Skeletal muscle cell (primary cell): ENCODE measurements around the gene NR4A3.
A peak's percentile ranks its signal among the peaks of the same experiment; 100 is the strongest.

Experiments
- DNase-seq: peaks from one replicate; pipeline ENCODE4 v3.0.0-alpha.2; 2010; ENCODE audit warnings: low read depth
- H3K4me3 ChIP-seq: 2 replicates; pipeline ENCODE4 v1.5.1; 2011; ENCODE audit warnings: low read depth, mild to moderate bottlenecking, control low read depth, low read length, moderate library complexity

NR4A3 gene

DNA sequence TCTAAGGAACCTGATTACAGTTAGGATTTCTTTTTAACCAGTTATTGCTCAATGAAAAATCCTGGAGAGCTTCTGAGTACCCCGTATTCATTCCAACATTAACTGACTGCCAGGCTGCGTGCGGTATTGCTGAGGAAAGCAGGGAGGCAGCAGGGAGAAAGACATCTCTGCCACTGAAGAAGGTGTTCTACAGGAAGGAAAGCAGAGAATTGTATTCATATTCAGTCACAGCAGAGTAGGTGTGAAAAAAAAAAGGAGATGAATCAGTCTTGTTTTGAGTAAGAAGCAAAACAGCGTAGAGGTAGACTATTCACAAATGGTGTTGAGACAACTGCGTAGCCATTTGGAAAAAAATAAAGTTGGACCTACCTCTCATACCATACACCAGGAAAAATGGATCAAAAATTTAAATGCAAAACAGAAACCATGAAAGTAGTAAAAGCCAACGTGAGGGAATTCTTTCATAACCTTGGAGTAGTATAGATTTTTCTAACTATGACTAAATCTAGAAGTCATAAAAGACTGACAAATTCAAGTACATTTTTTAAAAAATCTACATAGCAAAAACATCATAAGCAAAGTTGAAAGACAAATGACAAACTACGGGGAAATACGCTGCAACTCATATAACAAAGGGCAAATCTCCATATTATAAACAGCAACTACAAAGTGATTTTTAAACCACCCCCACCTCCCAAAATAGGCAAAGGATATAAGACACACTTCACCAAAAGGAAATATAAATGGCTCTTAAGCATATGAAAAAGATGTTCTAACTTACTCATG, 9.9 kb upstream of the NR4A3 start:
- no peak for DNase-seq
- H3K4me3 ChIP-seq = no peak overlapping the region

DNA sequence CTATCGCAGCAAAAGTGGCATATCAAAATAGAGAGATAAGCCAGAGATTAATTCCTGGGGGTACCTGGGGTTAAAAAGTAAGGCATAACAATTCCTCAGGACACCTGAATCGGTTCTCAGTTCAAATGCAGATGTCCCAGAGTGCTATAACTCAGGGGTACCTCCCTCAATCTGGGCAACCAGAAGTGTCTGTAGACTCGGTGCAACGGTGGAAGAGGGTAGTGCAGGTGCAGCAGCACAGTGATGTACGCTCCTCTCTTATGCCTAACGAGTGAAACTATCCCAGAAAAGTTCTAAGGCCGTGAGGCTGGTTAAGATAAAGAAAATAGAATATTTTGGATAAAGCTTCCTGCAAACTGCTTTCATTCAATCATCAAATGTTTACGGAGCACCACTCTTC, 7.9 kb upstream of the NR4A3 start:
- no peak for DNase-seq
- no peak overlapping the region for H3K4me3 ChIP-seq

DNA sequence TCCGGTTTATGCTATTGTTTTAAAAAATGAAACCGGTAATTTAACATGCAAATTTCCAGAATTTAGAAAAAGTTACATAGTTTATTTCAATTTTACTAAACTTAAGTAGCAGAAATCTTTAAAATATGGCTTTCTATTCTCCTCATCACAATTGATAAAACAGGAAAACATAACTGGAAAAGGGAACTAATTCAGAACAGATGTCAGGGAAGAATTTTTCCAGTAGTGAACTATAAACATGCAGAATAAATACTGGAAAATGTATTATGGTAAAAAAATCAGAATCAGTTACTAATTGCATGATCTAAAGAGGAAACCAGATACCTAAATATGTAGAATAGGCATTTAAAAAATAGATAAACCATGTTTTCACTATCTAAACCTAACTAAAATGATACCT, 7.3 kb upstream of the NR4A3 start:
- DNase-seq = no peak
- H3K4me3 ChIP-seq = no peak overlapping the region

DNA sequence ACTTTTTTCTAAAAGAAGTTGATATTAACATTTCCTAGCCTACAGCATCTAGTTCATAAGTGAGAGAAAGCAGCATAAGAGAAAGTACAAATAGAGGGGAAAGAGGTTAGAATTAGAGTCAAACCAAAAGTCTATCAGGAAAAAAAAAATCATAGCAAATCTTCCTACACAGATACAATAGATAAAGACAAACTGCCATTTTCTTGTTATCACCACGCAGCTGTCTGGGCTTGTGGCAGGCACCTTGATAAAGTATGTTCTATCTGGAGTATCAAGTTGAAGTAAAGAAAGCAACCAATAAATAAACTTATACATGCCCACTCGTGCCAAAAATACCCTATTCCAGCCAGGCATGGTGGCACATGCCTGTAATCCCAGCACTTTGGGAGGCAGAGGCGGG, 5.3 kb upstream of the NR4A3 start:
- no peak for DNase-seq
- no peak overlapping the region for H3K4me3 ChIP-seq

DNA sequence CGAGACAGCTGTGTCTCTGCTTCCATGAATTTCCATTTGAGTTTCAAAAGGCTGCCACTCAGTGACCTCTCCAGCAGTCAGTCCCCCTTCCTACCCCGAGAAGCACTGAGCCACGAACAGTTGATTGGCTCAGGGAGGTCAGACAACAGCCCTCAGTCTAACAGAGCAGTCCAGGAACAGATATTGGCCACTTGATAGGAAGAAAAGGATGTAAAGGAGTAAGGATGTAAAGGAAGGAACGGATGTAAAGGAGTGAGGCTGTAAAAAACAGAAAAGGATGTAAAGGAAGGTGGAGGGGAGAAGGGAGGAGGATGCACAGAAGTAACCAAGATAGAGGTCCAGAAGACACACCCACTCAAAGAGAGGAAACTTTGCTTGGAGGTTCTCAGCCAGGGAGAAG, 3.2 kb upstream of the NR4A3 start:
- no peak for DNase-seq
- H3K4me3 ChIP-seq = peak overlapping the region; percentile 73

DNA sequence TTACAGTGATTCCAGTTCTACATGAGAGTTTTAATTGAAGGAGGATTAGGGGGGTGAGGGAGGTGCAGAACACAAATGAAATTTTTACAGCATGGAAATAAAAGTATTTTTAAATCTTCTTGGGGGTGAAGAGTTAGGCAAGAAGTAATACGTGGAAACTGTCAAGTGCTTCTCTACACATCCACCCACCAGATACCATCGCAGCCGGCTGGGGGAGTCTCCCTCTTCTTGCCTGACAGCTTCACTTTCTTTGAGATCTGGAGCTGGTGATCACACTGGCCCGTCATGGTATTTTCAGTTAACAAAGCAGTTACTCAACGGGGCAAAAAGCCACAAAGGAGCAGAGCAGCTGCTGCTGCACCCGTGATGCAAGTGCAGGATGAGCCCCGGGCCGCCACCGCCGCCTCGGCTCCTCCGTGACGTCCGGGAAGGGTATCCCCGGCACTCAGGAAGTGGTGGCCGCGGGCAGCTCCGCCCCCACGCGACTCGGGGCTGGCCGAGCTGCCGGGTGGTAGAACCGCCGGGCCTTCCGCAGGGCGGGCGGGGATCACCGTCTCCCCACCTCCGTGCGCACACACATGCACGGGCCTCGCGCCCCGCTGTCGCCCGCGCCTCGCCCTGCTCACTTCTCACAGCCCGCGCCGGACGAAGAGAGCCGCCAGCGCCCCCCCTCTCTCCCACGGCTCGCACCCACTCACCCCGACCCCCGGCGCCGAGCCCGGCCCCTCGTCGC, 2.4 kb upstream of the NR4A3 start:
- peak overlapping the region; percentile 73 for H3K4me3 ChIP-seq
- DNase-seq = peak; percentile 81

DNA sequence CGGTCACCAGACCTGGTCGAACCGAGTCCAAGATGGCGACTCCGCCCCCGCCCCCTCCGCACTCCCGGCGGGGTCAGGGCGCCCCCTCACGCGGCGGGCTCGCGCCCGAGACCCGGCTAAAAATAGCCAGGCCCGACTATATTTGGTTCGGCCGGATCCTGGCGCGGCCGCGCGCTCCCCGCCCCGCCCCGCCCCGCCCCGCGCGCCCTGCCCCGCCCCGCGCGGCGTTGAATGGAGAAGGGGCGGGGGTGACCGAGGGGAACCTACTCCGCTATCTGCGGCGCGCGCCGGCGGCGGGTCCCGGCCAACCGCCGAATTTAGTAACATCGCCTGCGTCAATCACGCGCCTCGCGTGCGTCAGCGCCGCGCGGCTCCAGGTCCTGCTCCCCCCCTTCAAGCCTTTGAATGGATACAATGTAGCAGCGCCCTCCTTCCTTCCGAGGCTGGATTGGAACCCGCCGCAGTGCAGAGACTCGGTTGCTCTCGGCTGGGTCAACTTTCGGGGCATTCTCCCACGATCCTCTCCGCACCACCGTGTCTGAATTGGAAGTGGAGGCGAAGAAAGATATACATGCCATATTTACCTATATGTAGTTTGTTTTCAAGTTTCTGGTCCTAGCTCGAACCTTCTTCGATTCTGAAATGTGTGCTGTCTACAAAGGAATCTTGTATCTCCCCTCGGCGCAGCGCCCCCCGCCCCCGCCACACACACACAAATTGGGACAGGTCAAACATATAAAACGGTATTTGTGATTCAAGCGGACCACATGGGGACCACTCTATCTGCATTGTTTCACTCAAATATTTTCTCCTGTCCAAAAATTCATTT, 1.6 kb upstream of the NR4A3 start:
- peak overlapping the region; percentile 73 for H3K4me3 ChIP-seq
- DNase-seq = peak; percentile 87

DNA sequence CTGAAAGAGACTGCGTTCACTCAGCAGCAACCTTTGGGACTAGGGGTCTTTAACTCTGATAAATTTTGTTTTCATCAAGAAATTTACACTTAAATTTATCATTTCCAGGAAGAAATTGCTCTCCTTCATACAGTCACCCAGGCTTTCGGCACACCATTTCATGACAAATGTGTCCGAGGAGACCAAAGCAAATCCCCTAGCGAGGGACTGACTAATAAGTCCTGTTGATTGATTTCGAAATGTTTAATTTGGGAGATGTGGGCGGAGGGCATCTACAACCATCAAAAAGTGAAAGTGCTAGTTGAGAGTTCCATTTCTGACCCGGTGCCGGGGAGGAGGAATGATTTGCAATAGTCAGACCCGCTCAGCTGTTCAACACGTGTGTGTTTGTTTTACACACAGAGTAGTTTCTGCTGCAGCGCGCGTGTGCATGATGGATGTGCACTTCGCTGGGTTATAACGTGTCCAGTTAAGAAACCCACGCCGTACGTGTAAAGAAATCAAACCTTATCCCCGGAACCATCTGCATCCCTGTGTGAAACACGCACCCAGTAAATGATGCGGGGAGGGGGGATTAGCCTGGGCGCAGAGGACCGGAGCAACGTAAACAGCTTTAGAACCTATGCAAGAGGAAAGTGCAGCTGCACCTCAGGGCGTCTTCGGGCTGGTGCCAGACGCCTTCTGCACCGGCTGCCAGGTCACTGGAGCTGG, 845 bp upstream of the NR4A3 start:
- peak; percentile 61 for DNase-seq
- H3K4me3 ChIP-seq = peak overlapping the region; percentile 73

DNA sequence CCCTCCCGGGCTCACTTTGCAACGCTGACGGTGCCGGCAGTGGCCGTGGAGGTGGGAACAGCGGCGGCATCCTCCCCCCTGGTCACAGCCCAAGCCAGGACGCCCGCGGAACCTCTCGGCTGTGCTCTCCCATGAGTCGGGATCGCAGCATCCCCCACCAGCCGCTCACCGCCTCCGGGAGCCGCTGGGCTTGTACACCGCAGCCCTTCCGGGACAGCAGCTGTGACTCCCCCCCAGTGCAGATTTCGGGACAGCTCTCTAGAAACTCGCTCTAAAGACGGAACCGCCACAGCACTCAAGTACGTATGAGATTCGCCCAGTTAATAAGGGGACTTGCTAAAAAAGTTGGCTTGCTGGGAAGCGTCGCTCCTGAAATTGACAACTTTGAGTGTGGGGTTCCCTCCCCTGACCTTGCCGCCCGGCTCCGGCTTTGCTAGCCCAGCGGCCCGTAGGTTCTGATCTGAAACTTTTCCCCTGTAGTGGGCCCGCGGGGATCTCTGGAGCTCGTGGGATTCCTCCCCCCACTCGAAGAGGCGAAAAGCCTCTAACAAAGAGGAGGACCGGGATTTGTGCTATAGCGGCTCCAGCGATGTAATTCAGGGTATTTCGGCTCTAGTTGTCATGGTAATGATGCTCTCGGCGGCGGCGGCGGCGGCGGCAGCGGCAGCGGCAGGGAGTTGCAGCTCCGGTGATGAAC, 572 bp downstream of the NR4A3 start:
- DNase-seq = no peak
- peak overlapping the region; percentile 73 for H3K4me3 ChIP-seq

DNA sequence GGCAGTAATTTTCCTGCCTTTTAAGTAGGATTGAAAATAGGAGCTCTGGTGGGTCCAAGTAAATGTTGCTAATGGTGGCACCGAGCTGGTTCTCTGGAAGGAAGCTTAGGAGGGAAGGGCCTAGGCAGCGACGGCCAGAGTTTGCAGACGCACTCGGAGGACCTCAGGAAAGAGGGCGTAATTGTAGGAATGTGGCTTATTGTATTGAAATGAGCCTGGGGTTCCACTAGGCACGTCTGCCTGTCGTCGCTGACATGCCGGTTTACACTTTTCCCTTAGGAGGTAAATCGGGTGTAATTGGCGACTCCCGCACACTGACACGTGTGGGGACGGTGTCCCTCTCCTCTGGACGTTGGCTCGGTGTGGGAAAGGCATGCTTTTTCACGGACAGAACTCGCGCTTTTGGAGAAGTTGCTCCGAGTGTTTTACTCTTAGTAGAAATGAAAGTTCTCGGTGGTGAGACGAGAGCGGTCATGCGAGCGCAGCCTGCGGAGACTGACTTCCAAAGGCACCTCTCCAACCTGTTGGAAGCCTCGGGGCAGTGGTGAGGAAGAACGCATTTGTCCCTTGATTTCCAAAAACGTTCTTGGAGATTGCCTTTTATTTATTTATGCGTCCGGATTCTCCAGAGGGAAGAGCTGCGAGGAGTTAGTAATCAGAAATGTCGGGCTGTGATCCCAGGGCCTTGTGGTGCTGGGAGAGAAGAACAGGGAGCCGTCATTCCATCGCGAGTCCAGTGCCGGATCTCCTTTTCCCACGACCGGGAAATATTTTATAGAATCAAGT, 1.3 kb downstream of the NR4A3 start:
- peak overlapping the region; percentile 73 for H3K4me3 ChIP-seq
- no peak for DNase-seq

DNA sequence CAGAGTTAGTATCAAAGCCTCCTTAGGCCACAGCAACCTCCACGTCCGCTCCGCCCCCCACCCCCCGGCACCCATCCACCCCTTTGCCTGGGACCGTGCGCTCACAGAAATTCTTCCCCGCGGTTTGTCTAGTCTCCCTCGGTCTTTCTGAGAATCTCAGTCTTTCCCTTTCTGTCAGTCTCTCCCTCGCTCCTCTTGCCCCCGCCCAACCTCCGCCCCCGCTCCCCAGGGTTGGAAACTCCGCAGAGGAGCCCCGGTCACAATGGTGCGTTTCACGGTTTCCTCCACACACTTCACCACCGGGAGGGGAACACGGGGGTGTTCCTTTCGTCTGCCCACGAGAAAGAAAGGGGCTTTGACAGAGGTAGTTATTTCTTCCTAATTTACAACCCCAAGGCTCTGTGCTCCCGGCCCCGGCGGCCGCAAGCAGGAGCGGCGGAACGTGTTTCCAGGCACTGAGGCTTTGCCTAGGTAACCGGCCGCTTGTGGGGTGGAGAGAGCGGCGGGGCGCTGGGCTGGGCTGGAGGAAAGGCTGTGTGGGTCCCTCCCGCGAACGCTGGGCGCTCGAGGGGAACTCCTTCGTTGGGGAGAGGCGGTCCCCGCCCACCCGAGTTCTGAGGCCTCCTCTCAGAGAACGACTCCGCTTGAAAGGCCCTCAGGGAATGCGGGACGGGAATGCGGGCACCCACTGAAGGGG, 2.1 kb downstream of the NR4A3 start:
- no peak for DNase-seq
- peak overlapping the region; percentile 73 for H3K4me3 ChIP-seq

DNA sequence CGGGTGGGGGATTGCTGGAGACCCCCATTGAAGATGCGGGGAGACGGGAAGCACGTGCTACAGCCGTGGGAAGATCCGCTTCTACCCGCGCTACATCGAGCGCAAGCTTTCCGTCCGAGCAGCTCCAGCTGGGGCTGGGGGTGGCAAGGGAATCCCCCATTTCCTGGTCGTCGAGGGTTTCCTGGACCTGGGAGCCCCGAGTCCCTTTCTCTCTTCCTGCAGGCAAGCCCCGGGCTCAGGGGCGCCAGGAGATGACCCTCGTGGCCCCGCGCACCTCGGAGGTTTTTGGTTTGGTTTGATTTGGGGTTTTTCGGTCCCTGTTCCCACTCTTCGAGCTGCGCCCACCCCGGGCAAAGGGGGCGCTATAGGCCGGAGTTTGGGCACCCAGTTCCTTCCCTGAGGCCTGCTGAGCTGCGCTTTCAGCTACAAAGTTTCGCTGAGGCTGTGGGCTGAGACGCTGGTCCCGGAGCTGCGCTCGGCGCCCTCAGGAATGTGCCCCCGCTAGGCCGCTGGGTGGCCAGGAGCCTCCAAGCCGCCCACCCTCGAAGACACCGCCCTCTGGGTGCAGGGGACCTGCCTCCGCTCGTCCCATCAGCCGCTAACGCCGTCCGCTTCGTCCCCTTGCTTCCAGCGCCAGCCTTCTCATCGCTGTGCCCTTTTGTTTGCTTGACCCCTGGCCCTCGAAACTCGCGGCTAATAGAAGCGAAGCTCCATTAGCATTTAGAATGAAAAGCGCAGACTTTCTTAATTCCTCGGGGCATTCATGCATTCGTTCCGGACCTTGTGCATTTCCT, 2.9 kb downstream of the NR4A3 start:
- peak overlapping the region; percentile 73 for H3K4me3 ChIP-seq
- no peak for DNase-seq

DNA sequence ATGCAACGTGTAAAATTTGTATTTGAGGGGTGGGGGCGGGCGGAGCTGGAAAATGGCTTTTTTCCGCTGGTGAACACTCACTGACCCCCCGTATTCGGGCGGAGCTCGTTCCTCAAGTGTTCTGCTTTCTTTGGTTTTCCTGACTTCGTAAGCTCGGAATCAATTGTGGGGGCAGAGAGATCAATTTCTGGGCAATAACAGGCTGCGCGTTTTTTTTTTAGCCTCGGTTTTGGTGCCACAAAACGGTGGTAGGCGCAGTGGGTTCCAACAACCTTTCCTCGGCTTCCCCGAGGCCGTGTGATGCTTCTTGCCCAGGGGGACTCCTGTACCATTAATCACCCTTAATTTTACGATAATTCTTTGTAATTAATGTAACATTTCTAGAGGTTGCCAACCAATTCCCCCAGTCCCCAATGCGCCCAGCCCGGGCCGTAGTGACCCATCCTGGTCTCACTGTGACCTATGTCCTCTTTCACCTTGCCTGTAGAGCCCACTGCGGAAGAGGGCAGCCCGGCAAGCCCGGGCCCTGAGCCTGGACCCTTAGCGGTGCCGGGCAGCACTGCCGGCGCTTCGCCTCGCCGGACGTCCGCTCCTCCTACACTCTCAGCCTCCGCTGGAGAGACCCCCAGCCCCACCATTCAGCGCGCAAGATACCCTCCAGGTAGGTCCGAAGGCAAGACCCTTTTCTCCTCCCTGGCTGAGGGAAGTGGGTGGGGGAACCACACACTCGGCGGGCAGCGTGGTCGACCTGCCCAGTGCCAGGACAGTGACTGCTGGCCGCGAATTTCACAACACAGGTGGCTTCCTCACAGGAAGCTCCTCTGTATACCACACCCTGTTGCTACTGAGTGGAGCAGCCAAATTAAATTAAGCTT, 3.7 kb downstream of the NR4A3 start:
- DNase-seq = no peak
- H3K4me3 ChIP-seq = no peak overlapping the region

DNA sequence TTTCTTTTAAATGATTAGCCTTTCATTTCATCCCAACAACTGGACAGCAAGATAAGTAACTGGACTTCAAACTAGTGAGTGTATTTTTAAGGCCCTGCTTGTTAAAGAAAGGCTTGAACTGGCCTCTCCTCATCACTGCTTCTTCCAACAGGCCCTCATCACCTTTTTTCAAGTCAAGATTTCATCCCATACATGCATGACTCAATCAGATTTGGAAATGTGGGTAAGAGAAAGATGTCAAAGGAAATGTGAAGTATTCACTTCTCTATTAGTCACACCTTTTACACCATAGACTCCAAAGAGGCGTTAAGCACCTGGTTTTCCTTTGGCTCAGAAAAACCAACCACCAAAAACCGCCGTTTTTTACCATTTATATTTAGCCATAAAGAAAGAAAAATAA, 4.9 kb downstream of the NR4A3 start:
- DNase-seq = no peak
- no peak overlapping the region for H3K4me3 ChIP-seq

DNA sequence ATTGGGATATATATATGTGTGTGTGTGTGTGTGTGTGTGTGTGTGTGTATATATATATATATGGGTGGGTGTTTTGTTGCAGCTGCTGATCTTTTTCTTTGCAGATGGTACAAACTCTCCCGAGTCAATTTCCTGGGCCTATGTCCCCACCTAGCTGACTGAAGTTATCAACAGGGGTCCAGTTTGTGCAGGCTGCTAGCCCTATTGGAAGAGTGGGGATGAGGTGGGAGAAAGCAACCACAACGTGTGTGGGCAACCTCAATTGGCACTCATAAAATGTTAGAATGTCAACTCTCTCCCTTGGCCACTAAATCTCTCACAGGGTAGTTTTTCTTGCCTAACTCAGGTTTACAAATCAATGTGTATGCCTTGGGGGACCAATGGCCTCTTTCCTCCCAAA, 5.6 kb downstream of the NR4A3 start:
- H3K4me3 ChIP-seq = no peak overlapping the region
- DNase-seq = no peak

DNA sequence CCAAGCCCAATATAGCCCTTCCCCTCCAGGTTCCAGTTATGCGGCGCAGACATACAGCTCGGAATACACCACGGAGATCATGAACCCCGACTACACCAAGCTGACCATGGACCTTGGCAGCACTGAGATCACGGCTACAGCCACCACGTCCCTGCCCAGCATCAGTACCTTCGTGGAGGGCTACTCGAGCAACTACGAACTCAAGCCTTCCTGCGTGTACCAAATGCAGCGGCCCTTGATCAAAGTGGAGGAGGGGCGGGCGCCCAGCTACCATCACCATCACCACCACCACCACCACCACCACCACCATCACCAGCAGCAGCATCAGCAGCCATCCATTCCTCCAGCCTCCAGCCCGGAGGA, 6.3 kb downstream of the NR4A3 start:
- H3K4me3 ChIP-seq = no peak overlapping the region
- DNase-seq = no peak
